HepG2 (cell line): Measurements from ENCODE around the gene CCND2. TPM values are rescaled to one million over a fixed set of nuclear protein-coding genes. Genes with fewer than 3 reads are reported as not detected.

Source experiments
- ATAC-seq: fragments of 200-7000 bp; cut with Tn5 transposase; 3 replicates; pipeline ENCODE4 v1.9.1; 2020; ENCODE audit warnings: mild to moderate bottlenecking, moderate library complexity
- BruUV-seq: library from RNA; stranded (reverse); fragments of 400-500 nt; replicated peaks from 2 replicates; lab custom pipeline; 2021; lab: Mats Ljungman, UMichigan
- CTCF ChIA-PET: fragments of 300-600 bp; formaldehyde crosslinking; extraction: SDS; loops from one replicate; lab custom pipeline; 2021; ENCODE audit warnings: low total read pairs, inconsistent platforms, low intra/inter-chr PET ratio; lab: Yijun Ruan, JAX
- POLR2A ChIA-PET: fragments of 350-600 bp; sonication (Branson Sonifier 250); formaldehyde crosslinking; loops from one replicate; lab custom pipeline; 2020; ENCODE audit warnings: antibody characterized with exemption, inconsistent platforms; lab: Yijun Ruan, JAX
- DNase-seq: peaks from one replicate; pipeline ENCODE4 v3.0.0-alpha.2; 2015; ENCODE audit warnings: low spot score
- FAIRE-seq: peaks from 3 replicates; lab custom pipeline; 2011; peaks lifted over from hg19 to GRCh38; lab: Jason Lieb, UNC
- H2AFZ ChIP-seq: one replicate; pipeline ENCODE4 v1.6.1; 2011; ENCODE audit warnings: low read length, inconsistent platforms
- H3K27ac ChIP-seq: fragments of 300-600 bp; 3 replicates; pipeline ENCODE4 v1.8.0; 2011; ENCODE audit warnings: mixed run types, mild to moderate bottlenecking, mixed read lengths, low read length, inconsistent platforms; ENCODE audit not compliant: insufficient read depth; ENCODE audit errors: extremely low read length
- H3K27me3 ChIP-seq, 2 experiments: fragments of 200-600 bp in 1 of 2; 2 replicates in 1 of 2; 3 replicates in 1 of 2; pipeline versions ENCODE4 v1.6.0 to v1.8.0; 2011; ENCODE audit warnings: low read length in 2 of 2, mild to moderate bottlenecking in 2 of 2, moderate library complexity in 2 of 2, inconsistent platforms in 1 of 2; ENCODE audit not compliant: insufficient read depth in 2 of 2, control insufficient read depth in 1 of 2
- H3K36me3 ChIP-seq, 2 experiments: fragments of 200-600 bp in 1 of 2; replicated peaks in 1 of 2; 2 replicates in 1 of 2; 3 replicates in 1 of 2; pipeline versions ENCODE4 v1.5.1 to v1.8.0; 2011; ENCODE audit warnings: low read length in 2 of 2, inconsistent platforms in 1 of 2; ENCODE audit not compliant: insufficient read depth in 2 of 2, control insufficient read depth in 1 of 2
- H3K4me1 ChIP-seq: 2 replicates; pipeline ENCODE4 v1.5.1; 2012; ENCODE audit warnings: low read length, inconsistent platforms; ENCODE audit not compliant: insufficient read depth
- H3K4me2 ChIP-seq: 2 replicates; pipeline ENCODE4 v1.6.0; 2011; ENCODE audit warnings: low read depth, low read length, inconsistent platforms
- H3K4me3 ChIP-seq, 3 experiments: fragments of 200-600 bp in 1 of 3; sonication (generic), shearing (Covaris generic) in 1 of 3; replicated peaks in 1 of 3; 2 replicates each; pipeline ENCODE4 v1.5.1; 2011 to 2016; ENCODE audit warnings: low read length in 3 of 3, inconsistent platforms in 2 of 3, low read depth in 2 of 3, mild to moderate bottlenecking in 2 of 3, control low read depth in 1 of 3, mixed read lengths in 1 of 3; ENCODE audit not compliant: insufficient read depth in 1 of 3
- H3K79me2 ChIP-seq: one replicate; pipeline ENCODE4 v1.6.1; 2011; ENCODE audit warnings: low read length, inconsistent platforms; ENCODE audit not compliant: insufficient read depth
- H3K9ac ChIP-seq: 2 replicates; pipeline ENCODE4 v1.6.0; 2011; ENCODE audit warnings: mild to moderate bottlenecking, low read depth, low read length, inconsistent platforms; ENCODE audit not compliant: insufficient read depth
- H3K9me3 ChIP-seq: 2 replicates; pipeline ENCODE4 v1.5.1; 2012; ENCODE audit warnings: mild to moderate bottlenecking, low read length
- H4K20me1 ChIP-seq: 2 replicates; pipeline ENCODE4 v1.6.0; 2011; ENCODE audit warnings: inconsistent platforms, mild to moderate bottlenecking, low read length, moderate library complexity; ENCODE audit not compliant: insufficient read depth
- MAZ ChIP-seq, 2 experiments: sonication (generic) in 1 of 2; formaldehyde crosslinking in 1 of 2; IDR thresholded peaks; 2 replicates each; pipeline versions ENCODE4 v1.5.0 to v1.6.1; 2012 to 2020; ENCODE audit warnings: low read depth in 2 of 2, mild to moderate bottlenecking in 2 of 2, borderline replicate concordance in 1 of 2, improper control_type of control experiment in 1 of 2, low read length in 1 of 2, missing genetic modification reagents in 1 of 2, moderate library complexity in 1 of 2
- MIER3 ChIP-seq: IDR thresholded peaks from 2 replicates; pipeline ENCODE4 v1.6.1; 2016; ENCODE audit warnings: missing compliant biosample characterization, borderline replicate concordance
- NCOR1 ChIP-seq: fragments of 200-600 bp; sonication (generic); IDR thresholded peaks from 2 replicates; pipeline ENCODE4 v1.7.0; 2017; ENCODE audit warnings: antibody characterized with exemption, low read length, borderline replicate concordance
- REST ChIP-seq, 2 experiments: IDR thresholded peaks; 2 replicates each; pipeline ENCODE4 v1.6.1; 2011 to 2012; ENCODE audit warnings: low read length in 2 of 2, borderline replicate concordance in 1 of 2, low read depth in 1 of 2, mild to moderate bottlenecking in 1 of 2, moderate library complexity in 1 of 2
- SP1 ChIP-seq, 2 experiments: fragments of 450-650 bp in 1 of 2; sonication (generic) in 1 of 2; formaldehyde crosslinking in 1 of 2; IDR thresholded peaks; 2 replicates each; pipeline versions ENCODE4 v1.4.0 to v1.6.1; 2016 to 2020; ENCODE audit warnings: missing genetic modification reagents in 1 of 2
- TEAD2 ChIP-seq: sonication (generic); formaldehyde crosslinking; IDR thresholded peaks from 2 replicates; pipeline ENCODE4 v1.9.0; 2021; ENCODE audit warnings: missing genetic modification reagents
- THYN1 ChIP-seq: sonication (generic); formaldehyde crosslinking; IDR thresholded peaks from 2 replicates; pipeline ENCODE4 v1.8.1; 2023; ENCODE audit warnings: low read depth, mild to moderate bottlenecking, moderate library complexity, missing genetic modification reagents, borderline replicate concordance
- U2AF2 ChIP-seq: fragments of 200-400 bp; formaldehyde crosslinking; IDR thresholded peaks from 2 replicates; pipeline ENCODE4 v1.6.1; 2017; ENCODE audit warnings: low read depth, mild to moderate bottlenecking, low read length
- ZNF232 ChIP-seq: sonication (generic); formaldehyde crosslinking; IDR thresholded peaks from 2 replicates; pipeline ENCODE4 v1.4.0; 2020; ENCODE audit warnings: missing genetic modification reagents, borderline replicate concordance
- whole genome bisulfite sequencing: methylation state at CpG from one replicate; pipeline ENCODE4 v1.1.6; 2017; ENCODE audit warnings: low lambda C conversion rate; 5-methylcytosine and 5-hydroxymethylcytosine counted together
- in situ Hi-C: cut with HindIII; loops from 2 replicates; pipeline ENCODE4 v1.10.0; 2017; ENCODE audit warnings: low pct_unique_long_range_greater_than_20kb; ENCODE audit not compliant: extremely low pct_ligation_motif_present
- intact Hi-C: fragments of 100-400 bp; cut with micrococcal nuclease; formaldehyde crosslinking; loops from one replicate; pipeline ENCODE4 v1.10.0; 2022; ENCODE audit not compliant: unreplicated experiment
- polyA plus RNA-seq, 8 experiments: library from polyadenylated mRNA; depleted of rRNA in 3 of 8; stranded (reverse) in 7 of 8; unstranded in 1 of 8; fragments of >200 nt; fragmentation: Illumina TruSeq in 4 of 8; extraction: Trizol in 4 of 8; gene quantifications; 2 replicates each; pipeline versions ENCODE4 v1.2.1 to v1.2.3, GENCODE V29; 2011 to 2016; ENCODE audit warnings: low read depth in 4 of 8, missing spikeins in 1 of 8, mixed read lengths in 1 of 8; ENCODE audit not compliant: insufficient read depth in 1 of 8
- total RNA-seq, 5 experiments: library from RNA; depleted of rRNA; stranded (reverse); fragments of >200 nt; fragmentation: Illumina TruSeq; extraction: Trizol; gene quantifications; 2 replicates each; pipeline ENCODE4 v1.2.3, GENCODE V29; 2016; ENCODE audit warnings: low read depth in 1 of 5

CCND2 gene
- total and polyA plus RNA-seq, 2 of the 13 experiments (the other 11 are each of a cell fraction or from before 2014, with no cell fraction given), result 0.61 to 1.4 TPM

DNA sequence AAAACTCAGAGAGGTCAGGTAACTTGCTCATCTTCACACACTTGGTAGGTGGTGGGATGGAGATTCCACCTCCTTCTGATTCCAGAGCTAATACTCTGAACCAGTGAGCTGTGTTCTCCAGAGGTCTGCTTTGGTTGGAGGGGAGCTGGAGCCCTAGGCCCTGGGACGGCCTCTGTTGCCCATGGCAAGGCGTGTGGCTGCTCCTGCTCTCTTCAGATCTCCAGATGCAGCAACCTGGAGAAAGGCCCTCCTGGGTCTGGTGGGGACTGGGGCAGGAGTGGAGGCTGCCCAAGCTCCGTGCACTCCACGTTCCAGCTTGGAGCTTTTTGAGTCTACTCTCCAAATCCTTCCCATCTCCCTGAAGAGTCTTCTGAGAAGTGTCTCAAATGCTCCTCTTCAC lies 10.7 kb downstream of the CCND2 start (continued):
- TF ChIP-seq MAZ (IDR thresholded peaks at IDR 0.05; ENCODE audit: borderline replicate concordance, low read depth, low read length) (no peak), MAZ (CRISPR knock-in tag; IDR thresholded peaks at IDR 0.05; ENCODE audit: low read depth) (no peak), TEAD2 (no peak), U2AF2 (no peak), ZNF232 (CRISPR knock-in tag) (no peak), MIER3 (CRISPR knock-in tag) (no peak), SP1 (IDR thresholded peaks at IDR 0.05) (no peak), SP1 (CRISPR knock-in tag; IDR thresholded peaks at IDR 0.05) (no peak), THYN1 (CRISPR knock-in tag) (no peak)

- Histone ChIP-seq H3K9ac (no peak overlapping the region), H2AFZ (no peak overlapping the region), H3K79me2 (no peaks in the 10 kb centered on the region), H3K27ac (no peak overlapping the region), H4K20me1 (no peaks in the 10 kb centered on the region), H3K9me3 (no peaks in the 10 kb centered on the region), H3K4me1 (peaks cover 8% of the 10 kb centered on the region; the same call in 1 of the 2 replicates), H3K27me3 (peaks cover 6 to 63% of the 10 kb centered on the region in 2 experiments; a peak in 4 of 5 replicates), H3K4me3 (no peak overlapping the region), H3K4me2 (no peak overlapping the region), H3K36me3 (no peaks in the 10 kb centered on the region)
- ATAC-seq, result no peak
- 40% methylated on average over 7 of the region's 8 CpGs for WGBS
- in situ Hi-C loops (no loop called here), intact Hi-C loops (no loop called here)
- no peak for FAIRE-seq
- DNase-seq, result no peak
- POLR2A ChIA-PET, result no interaction called here
- CTCF ChIA-PET, result no interaction called here
- BruUV-seq, result no TSS peak
- no peak for TF ChIP-seq NCOR1
- no peak for TF ChIP-seq REST (IDR thresholded peaks at IDR 0.05; ENCODE audit: borderline replicate concordance in 1 of 2, low read depth in 1 of 2, low read length in 2 of 2)
Measured at GRCh38 chr12:4285070-4285469, 11.5 kb downstream of the CCND2 start.
